K562 (cell line): ENCODE results near the gene EPC2. TPM values are rescaled to one million over a fixed set of nuclear protein-coding genes. Genes with fewer than 3 reads are reported as not detected.
A peak's percentile ranks its signal among the peaks of the same experiment; 100 is the strongest.

ENCODE experiments used
- MGA ChIP-seq: fragments of 450-650 bp; IDR thresholded peaks from 2 replicates; pipeline ENCODE4 v1.6.1; 2016; ENCODE audit warnings: mild to moderate bottlenecking, moderate library complexity
- SNRNP70 ChIP-seq: fragments of 200-400 bp; formaldehyde crosslinking; optimal IDR thresholded peaks from 2 replicates; pipeline ENCODE3; 2017; ENCODE audit warnings: low read depth, low read length
- polyA plus RNA-seq, 8 experiments: library from polyadenylated mRNA; depleted of rRNA in 4 of 8; stranded (reverse) in 5 of 8; unstranded in 3 of 8; fragments of >200 nt; fragmentation: Nextera tagmentation in 2 of 8; fragmentation: Illumina TruSeq in 1 of 8; extraction: Ambion mirVana in 2 of 8; extraction: Trizol in 1 of 8; gene quantifications; 2 replicates each; pipeline versions ENCODE4 v1.2.1 to v1.2.3, GENCODE V29; 2011 to 2014; ENCODE audit warnings: inconsistent platforms in 1 of 8, missing spikeins in 1 of 8
- total RNA-seq, 7 experiments: library from RNA; depleted of rRNA in 6 of 7; stranded (reverse); fragments of >200 nt in 6 of 7; fragmentation: Illumina TruSeq in 2 of 7; extraction: Trizol in 2 of 7; gene quantifications; 2 replicates each; pipeline versions ENCODE4 v1.2.1 to v1.2.3, GENCODE V29; 2011 to 2021; ENCODE audit warnings: low replicate concordance in 1 of 7

Gene EPC2
- total and polyA plus RNA-seq, 9 of the 15 experiments (the other 6 are each of a cell fraction or from before 2014, with no cell fraction given), result 7.0 to 35.8 (median 29.1) TPM

- peak; percentile 74 for TF ChIP-seq MGA
- TF ChIP-seq SNRNP70, result no peak
- TF ChIP-seq, all 486 proteins: peak for 83
Observed at GRCh38 chr2:148614322-148615049, 30.1 kb upstream of the EPC2 start (continued).
